Measurements from ENCODE around the gene ATP2B1. TPM values are rescaled to one million over a fixed set of nuclear protein-coding genes. Genes with fewer than 3 reads are reported as not detected.

Gene ATP2B1
- total and polyA plus RNA-seq, 3 donors from 2014 or later, result 32.1 to 142 (median 98.7) TPM

DNA sequence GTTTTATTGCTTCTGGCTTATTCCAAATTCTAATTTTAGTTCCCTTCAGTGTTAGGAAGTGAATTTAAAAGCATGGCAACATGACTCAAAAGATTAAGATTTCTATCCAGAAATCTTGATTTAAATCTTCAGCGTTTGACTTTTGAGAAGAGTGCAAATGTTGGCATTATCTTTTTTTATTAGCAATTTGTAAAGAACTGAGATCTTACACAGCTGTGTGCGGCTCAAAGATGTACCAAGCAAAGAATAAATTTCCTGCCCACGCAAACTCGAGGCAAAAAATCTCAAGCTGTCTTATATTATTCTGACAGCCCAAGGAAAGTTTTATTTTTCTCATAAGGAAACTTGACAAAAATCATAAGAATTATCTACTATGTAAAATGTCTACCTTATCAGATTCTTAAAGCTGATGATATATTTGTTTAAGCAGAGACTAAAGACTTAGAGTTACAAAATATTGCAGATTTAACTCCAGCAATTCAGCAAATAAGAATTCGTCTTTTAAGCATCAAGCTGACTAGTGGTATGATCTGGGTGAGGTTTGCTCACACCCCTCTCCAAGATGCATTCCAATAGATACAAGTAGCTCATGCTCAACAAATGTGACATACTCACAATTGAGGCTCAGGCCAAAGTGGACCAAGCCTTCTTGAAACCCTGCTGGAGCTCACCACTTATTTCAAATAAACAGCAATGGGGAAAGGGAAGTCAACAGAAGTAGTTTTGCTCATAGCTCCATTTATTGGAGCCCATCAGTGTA lies 135.4 kb downstream of the ATP2B1 start:
- no peaks in the 10 kb centered on the region for H3K27me3 ChIP-seq
- 84 to 89% methylated on average over 5 of the region's 5 CpGs for WGBS, 2 donors
- H3K27ac ChIP-seq, result no peak overlapping the region
- H3K9me3 ChIP-seq, result no peaks in the 10 kb centered on the region
- no peak for DNase-seq
- no peaks in the 10 kb centered on the region for H3K36me3 ChIP-seq (ENCODE audit: low read depth, missing control alignments)
- no peaks in the 10 kb centered on the region for H3K4me1 ChIP-seq
- H3K4me3 ChIP-seq, result no peak overlapping the region
- TF ChIP-seq POLR2A (IDR thresholded peaks at IDR 0.05), result no peak
- TF ChIP-seq, protein P1, sequence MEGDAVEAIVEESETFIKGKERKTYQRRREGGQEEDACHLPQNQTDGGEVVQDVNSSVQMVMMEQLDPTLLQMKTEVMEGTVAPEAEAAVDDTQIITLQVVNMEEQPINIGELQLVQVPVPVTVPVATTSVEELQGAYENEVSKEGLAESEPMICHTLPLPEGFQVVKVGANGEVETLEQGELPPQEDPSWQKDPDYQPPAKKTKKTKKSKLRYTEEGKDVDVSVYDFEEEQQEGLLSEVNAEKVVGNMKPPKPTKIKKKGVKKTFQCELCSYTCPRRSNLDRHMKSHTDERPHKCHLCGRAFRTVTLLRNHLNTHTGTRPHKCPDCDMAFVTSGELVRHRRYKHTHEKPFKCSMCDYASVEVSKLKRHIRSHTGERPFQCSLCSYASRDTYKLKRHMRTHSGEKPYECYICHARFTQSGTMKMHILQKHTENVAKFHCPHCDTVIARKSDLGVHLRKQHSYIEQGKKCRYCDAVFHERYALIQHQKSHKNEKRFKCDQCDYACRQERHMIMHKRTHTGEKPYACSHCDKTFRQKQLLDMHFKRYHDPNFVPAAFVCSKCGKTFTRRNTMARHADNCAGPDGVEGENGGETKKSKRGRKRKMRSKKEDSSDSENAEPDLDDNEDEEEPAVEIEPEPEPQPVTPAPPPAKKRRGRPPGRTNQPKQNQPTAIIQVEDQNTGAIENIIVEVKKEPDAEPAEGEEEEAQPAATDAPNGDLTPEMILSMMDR (IDR thresholded peaks at IDR 0.05), result no peak
- intact Hi-C loops (cut with DNase I; ENCODE audit: low total_unique reads), result no loop called here

DNA sequence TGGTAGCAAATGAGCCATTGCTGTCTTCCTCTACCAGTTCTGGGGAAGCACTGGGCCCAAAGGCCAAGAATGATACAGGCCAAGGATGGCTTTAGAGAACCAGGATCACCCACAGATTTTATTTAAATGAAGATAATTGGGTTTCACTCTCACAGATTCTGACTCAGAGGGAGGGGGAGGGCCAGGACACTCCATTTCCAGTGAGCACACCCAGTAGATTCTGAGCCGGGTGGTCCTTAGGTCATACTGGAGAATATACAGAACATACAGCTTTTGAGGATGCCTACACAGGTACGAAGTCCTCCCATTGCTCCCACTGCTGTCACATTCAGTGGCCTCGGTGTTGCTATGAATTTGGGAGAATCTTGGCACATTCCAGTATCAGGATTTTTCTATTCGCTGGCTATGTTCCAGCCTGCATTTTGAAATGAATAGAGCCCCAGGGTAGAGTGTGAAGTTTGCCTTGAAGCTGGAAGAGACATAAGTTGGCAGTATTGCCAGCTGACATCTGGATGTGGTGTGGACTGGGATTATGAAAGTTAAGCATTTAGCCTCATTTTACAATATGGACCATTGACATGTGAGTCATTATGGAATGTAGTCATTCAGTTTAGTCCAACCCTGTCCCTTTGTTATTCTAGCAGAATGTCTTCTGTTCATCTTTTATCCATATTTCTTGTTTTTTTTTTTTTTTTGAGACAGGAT lies 137.0 kb downstream of the ATP2B1 start:
- TF ChIP-seq, protein P1 (IDR thresholded peaks at IDR 0.05), result no peak
- TF ChIP-seq POLR2A (IDR thresholded peaks at IDR 0.05), result no peak
- no peaks in the 10 kb centered on the region for H3K27me3 ChIP-seq
- no peaks in the 10 kb centered on the region for H3K36me3 ChIP-seq (ENCODE audit: low read depth, missing control alignments)
- no peak overlapping the region for H3K4me3 ChIP-seq
- intact Hi-C loops (cut with DNase I; ENCODE audit: low total_unique reads), result no loop called here
- H3K9me3 ChIP-seq, result no peaks in the 10 kb centered on the region
- DNase-seq, result no peak
- 89 to 96% methylated on average over 4 of the region's 4 CpGs for WGBS, 2 donors
- no peaks in the 10 kb centered on the region for H3K4me1 ChIP-seq
- no peak overlapping the region for H3K27ac ChIP-seq

DNA sequence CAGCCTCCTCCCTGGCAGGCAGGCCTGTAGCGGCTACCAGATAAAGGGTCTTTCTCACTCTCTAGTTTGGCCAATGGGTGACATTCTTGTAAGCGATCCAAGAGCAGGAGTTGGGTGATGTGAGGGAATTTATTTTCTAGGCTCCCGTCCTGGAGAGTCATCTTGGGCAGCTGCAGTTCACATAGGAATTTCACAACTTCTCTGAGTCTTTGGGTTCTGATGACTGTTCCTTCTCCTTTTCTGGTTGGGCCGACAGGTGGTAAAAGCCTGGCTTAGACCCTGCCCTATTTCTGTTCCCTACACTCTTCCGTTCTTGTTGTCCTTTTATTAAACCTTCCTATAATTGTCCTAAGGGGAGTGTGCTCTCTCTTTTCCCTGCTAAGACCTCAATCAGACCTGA lies 140.2 kb downstream of the ATP2B1 start:
- WGBS, 2 donors, result 89 to 95% methylated on average over 5 of the region's 5 CpGs
- DNase-seq, result no peak
- no peaks in the 10 kb centered on the region for H3K27me3 ChIP-seq
- no peaks in the 10 kb centered on the region for H3K9me3 ChIP-seq
- TF ChIP-seq, protein P1 (IDR thresholded peaks at IDR 0.05), result no peak
- no peak for TF ChIP-seq POLR2A (IDR thresholded peaks at IDR 0.05)
- no peak overlapping the region for H3K4me3 ChIP-seq
- H3K36me3 ChIP-seq (ENCODE audit: low read depth, missing control alignments), result no peaks in the 10 kb centered on the region
- intact Hi-C loops (cut with DNase I; ENCODE audit: low total_unique reads), result no loop called here
- H3K27ac ChIP-seq, result no peak overlapping the region
- H3K4me1 ChIP-seq, result peaks cover 5% of the 10 kb centered on the region

DNA sequence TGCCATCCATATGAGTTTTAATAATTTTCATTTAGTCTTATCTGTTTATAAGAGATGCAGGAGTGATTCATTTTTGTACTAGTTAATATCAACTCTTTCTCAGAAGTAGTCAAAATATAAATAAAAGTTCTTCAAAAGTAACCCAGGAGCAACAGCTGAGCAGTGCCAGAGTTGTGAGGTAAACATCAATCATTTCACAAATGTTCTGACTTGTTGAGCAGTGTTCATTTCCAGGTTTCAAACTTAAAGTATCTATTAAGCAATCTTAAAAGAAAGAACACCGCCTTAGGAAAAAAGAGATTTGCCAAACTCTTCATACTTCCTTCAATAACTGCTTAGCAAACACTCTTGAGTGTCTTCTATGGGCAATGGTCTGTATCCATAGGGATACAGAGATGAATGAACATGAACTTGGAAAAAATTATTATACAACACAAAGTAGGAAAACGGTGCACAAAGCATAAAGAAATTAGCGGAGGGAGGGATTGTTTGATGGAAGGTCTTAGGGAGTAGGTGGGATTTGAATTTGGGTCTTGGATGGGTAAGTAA lies 140.9 kb downstream of the ATP2B1 start:
- WGBS, 2 donors, result 95 to 98% methylated on average over 3 of the region's 3 CpGs
- TF ChIP-seq, protein P1 (IDR thresholded peaks at IDR 0.05), result no peak
- TF ChIP-seq POLR2A (IDR thresholded peaks at IDR 0.05), result no peak
- Histone ChIP-seq H3K4me3 (no peak overlapping the region), H3K4me1 (peaks cover 5% of the 10 kb centered on the region), H3K9me3 (no peaks in the 10 kb centered on the region), H3K27ac (no peak overlapping the region), H3K36me3 (ENCODE audit: low read depth, missing control alignments) (no peaks in the 10 kb centered on the region), H3K27me3 (no peaks in the 10 kb centered on the region)
- intact Hi-C loops (cut with DNase I; ENCODE audit: low total_unique reads), result no loop called here
- no peak for DNase-seq
